Muscle layer of duodenum (tissue), 2 donors: Measurements from ENCODE around the gene HOXA4.

ENCODE experiments used
- H3K27ac ChIP-seq: one replicate; pipeline ENCODE4 v1.7.0; 2013; ENCODE audit warnings: mild to moderate bottlenecking, low read length
- H3K27me3 ChIP-seq: one replicate; pipeline ENCODE4 v1.7.0; 2013; ENCODE audit warnings: low read depth, mild to moderate bottlenecking, control low read depth, low read length
- H3K36me3 ChIP-seq, 2 donors: one replicate each; pipeline ENCODE4 v1.7.0; 2013; ENCODE audit warnings: low read length in 2 of 2, control low read depth in 1 of 2, mild to moderate bottlenecking in 1 of 2; ENCODE audit not compliant: insufficient read depth in 2 of 2, control insufficient read depth in 1 of 2
- H3K4me1 ChIP-seq, 2 donors: one replicate each; pipeline ENCODE4 v1.7.0; 2013; ENCODE audit warnings: low read length in 2 of 2, mild to moderate bottlenecking in 2 of 2, control low read depth in 1 of 2, moderate library complexity in 1 of 2; ENCODE audit not compliant: insufficient read depth in 2 of 2, control insufficient read depth in 1 of 2
- H3K4me3 ChIP-seq, 2 donors: one replicate each; pipeline ENCODE4 v1.7.0; 2013; ENCODE audit warnings: low read length in 2 of 2, low read depth in 1 of 2, mild to moderate bottlenecking in 1 of 2
- H3K9me3 ChIP-seq, 2 donors: one replicate each; pipeline ENCODE4 v1.7.0; 2013; ENCODE audit warnings: low read length in 2 of 2, control low read depth in 1 of 2, mild to moderate bottlenecking in 1 of 2; ENCODE audit not compliant: control insufficient read depth in 1 of 2
- donor health status: healthy.

The HOXA4 gene

DNA sequence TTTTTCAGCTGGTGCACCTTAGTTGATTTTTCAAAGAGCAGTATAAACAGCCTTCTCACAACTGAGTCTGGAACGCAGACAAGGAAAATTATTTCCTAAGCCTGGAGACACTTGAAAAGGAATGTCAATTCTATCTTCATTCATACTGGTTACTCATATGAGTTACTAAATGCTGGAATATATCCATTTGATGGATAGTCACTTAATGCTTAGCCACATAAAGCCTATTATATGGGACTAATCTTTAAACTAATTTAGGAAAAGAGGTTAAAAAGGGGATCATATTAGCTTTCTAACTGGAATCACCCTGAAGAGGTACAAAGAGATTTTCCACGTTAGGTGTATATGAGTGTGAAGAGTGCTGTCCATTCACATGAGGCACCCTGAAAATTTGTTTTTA lies 1.7 kb upstream of the HOXA4 start:
- peaks cover 30 to 52% of the 10 kb centered on the region in 2 donors for H3K4me1 ChIP-seq
- H3K27me3 ChIP-seq = no peaks in the 10 kb centered on the region
- H3K9me3 ChIP-seq = no peaks in the 10 kb centered on the region
- H3K36me3 ChIP-seq = no peaks in the 10 kb centered on the region
- H3K4me3 ChIP-seq = no peak overlapping the region
- H3K27ac ChIP-seq = no peak overlapping the region

DNA sequence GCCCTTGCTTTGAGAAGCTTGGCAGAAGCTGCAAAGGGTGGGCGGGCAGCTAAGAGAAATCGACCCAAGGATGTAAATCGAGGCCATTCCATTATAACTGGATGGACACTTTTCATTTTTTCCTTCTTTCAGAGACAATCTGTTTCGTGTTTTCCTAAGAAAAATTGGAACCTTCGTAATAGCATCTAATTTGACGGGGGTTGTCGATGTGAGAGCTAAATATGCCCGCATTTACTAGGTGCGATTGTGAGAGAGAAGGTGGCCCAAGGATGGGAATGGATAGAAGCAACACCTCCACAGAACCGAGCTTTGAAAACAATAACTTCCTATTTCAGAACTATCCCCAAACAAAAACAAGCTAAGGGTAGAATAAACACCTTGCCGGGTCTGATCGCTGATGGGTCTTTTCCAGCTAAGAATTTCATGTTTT lies 848 bp upstream of the HOXA4 start:
- Histone ChIP-seq H3K27ac (peak overlapping the region; percentile 86), H3K4me3 (peak overlapping the region; percentile 64 to 70), H3K9me3 (no peaks in the 10 kb centered on the region), H3K4me1 (peaks cover 38 to 60% of the 10 kb centered on the region in 2 donors), H3K36me3 (no peaks in the 10 kb centered on the region), H3K27me3 (no peaks in the 10 kb centered on the region)

DNA sequence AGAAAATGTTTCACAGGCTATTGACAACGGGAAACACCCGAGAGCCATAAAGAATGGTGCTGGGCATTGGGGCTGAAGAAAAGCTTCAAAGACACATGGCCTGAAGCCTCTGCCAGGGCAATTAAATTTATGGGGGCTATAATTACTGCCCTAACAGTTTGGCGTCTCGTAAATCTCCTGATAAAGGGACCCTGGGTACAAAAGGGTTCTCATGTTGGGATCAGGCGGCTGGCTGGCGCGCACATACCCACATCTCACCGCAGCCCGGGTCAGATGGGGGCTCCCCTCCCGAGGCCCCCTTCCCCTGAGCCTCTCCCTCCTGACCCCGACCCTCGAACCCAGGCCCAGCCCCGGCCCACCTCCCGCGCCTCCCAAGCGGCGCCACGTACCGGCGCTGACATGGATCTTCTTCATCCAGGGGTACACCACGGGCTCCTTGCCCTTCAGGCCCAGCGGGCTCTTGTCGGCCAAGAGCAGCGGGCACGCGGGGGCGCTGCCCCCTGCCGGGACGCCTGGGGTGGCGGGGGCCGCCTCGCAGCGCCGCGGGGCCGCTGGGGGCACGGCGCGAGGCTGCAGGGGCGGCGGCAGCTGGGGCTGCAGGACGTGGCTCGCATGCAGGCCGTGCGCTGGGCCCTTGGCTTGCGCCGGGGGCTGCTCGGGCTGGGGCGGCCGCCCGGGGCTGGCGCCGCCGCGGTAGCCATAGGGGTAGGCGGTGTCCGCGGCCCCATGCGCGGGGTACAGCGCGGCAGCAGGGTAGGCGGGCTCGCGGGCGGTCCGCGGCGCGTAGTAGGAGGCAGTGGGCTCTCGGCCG lies 623 bp downstream of the HOXA4 start:
- H3K9me3 ChIP-seq = no peaks in the 10 kb centered on the region
- no peaks in the 10 kb centered on the region for H3K36me3 ChIP-seq
- H3K27me3 ChIP-seq = no peaks in the 10 kb centered on the region
- peak overlapping the region; percentile 62 to 64 for H3K4me3 ChIP-seq
- peak overlapping the region; percentile 77 for H3K27ac ChIP-seq
- H3K4me1 ChIP-seq = peaks cover 26 to 56% of the 10 kb centered on the region in 2 donors

GRCh38 chr7:27128776-27129728 lies 1.5 kb downstream of the HOXA4 start:
- Histone ChIP-seq H3K4me3 (peak overlapping the region; percentile 62 to 64), H3K9me3 (no peaks in the 10 kb centered on the region), H3K36me3 (no peaks in the 10 kb centered on the region), H3K4me1 (peaks cover 27 to 47% of the 10 kb centered on the region in 2 donors), H3K27ac (peak overlapping the region; percentile 77), H3K27me3 (no peaks in the 10 kb centered on the region)

DNA sequence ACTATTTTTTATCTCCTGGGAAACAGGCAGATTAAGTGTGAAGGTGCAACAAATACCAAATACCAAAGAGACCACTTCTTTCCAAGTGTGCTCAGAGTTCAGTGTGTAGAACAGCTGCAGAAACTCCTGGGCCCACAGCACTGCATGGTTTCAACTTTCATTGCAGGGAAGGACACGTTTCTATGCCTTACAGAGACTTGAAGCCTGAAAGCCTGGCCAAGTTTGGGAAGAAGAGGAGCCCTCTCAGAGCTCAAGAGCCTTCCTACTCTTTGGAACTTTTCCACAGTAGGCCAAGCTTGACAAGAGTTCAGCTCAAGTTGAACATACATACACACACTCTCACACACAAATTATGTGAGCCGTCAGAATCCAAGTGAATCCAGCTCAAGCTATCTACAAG lies 2.5 kb downstream of the HOXA4 start:
- Histone ChIP-seq H3K36me3 (no peaks in the 10 kb centered on the region), H3K27me3 (no peaks in the 10 kb centered on the region), H3K9me3 (no peaks in the 10 kb centered on the region), H3K27ac (peak overlapping the region; percentile 77), H3K4me3 (peak overlapping the region; percentile 8 to 12), H3K4me1 (peaks cover 22 to 40% of the 10 kb centered on the region in 2 donors)

GRCh38 chr7:27126596-27127327 lies 3.8 kb downstream of the HOXA4 start:
- Histone ChIP-seq H3K4me3 (peak overlapping the region; percentile 7 to 16), H3K4me1 (peaks cover 22 to 37% of the 10 kb centered on the region in 2 donors), H3K27ac (peak overlapping the region; percentile 89), H3K9me3 (no peaks in the 10 kb centered on the region), H3K36me3 (no peaks in the 10 kb centered on the region), H3K27me3 (no peaks in the 10 kb centered on the region)

DNA sequence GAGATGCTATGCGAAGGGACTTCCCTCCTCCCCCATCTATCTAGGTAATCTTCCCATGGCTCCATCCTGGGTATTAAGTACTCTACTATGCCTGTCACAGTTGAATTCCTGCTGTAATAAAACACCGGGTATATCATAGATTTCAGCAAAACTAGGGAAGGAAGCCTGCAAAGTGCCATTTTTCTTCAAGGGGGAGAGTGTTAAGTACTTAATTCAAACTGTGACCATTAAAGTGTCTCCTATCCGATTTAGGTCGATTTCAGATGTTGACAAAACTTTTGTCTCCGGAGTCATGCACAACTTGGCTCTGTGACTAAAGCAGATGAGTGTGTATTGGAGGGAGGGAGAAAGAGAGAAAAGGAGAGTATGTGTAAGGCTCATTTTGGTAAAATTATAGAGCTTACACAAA lies 4.6 kb downstream of the HOXA4 start:
- peak overlapping the region; percentile 89 for H3K27ac ChIP-seq
- no peaks in the 10 kb centered on the region for H3K9me3 ChIP-seq
- H3K4me1 ChIP-seq = peaks cover 17 to 34% of the 10 kb centered on the region in 2 donors
- no peaks in the 10 kb centered on the region for H3K27me3 ChIP-seq
- H3K4me3 ChIP-seq = peak overlapping the region in 1 of 2 donors; percentile 17
- H3K36me3 ChIP-seq = no peaks in the 10 kb centered on the region

DNA sequence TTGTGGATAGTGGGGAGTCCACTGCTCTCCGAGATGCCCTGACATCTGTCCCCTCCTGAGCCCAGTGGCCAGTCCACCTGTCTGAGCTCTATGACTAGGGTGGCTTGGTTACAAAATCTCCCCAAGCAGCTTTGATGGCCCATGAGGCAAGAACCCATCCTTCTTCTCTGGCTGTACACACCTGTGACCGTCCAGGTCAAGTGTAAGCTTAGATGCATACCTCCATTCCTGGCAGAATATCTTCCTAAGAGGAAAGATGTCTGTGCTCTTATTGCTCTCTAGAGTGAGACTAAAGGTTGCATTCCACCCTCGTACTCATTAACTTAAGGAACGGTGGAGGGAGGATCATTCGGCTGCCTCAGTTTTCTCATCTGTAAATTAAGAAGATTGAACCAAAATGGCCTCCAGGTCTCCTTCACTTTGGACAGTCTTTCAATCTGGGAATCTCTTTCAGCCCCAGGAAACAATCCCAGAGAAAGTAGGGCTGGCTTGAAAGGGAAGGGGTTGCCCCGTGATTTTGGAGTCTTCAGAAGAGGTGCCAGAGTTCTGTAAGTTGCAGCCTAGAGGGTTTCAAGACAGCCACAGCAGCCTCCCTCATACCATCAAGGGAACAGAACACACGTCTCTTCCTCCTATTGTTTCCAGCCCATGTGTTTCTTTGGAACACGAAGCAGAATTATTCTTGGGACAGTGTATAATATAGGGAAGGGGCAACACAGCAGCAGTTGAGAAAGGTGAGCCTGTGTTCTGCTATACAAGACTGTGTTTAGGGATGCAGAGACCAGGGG lies 5.5 kb downstream of the HOXA4 start:
- Histone ChIP-seq H3K27me3 (no peaks in the 10 kb centered on the region), H3K4me3 (peak overlapping the region in 1 of 2 donors; percentile 62), H3K27ac (peak overlapping the region; percentile 89), H3K36me3 (no peaks in the 10 kb centered on the region), H3K9me3 (no peaks in the 10 kb centered on the region), H3K4me1 (peaks cover 17 to 41% of the 10 kb centered on the region in 2 donors)

DNA sequence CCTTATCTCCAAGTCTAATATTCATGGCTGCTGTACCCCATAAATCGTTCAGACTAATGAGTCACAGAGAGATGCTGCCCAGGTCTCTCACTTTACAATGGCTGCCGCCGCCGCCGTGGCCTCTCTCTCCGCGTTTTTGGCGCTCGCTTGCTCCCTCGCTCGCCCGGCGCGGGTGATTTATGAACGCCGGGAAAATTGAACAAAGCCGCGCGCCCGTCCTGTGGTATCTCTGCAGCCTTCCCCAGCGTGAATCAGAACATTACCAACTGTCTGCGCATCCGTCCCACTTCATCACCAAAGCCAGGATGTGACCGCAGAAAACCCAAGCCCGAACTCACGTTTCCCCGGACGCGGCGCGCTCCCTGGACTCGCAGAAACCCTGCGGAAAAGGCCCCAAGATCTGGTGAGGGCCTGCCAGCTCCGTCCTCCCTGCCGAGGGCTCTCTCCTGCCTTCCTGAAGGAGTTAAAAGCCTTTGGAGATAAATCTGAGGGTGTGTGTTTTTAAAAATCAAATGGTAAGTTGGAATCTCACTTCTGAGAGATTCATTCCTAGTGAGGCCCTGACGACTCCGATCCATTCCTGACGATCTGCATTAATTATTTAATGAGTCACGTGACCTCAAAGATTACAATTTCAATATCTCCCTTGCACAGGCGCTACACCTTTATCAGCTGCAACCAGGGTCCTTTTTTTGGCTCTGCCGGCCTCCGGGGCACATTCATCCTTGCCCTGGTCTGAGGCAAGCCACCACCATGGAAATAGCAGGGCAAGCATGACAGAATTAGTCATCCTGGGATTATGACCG lies 6.3 kb downstream of the HOXA4 start:
- H3K36me3 ChIP-seq = no peaks in the 10 kb centered on the region
- H3K4me3 ChIP-seq = peak overlapping the region; percentile 56 to 62
- H3K27ac ChIP-seq = peak overlapping the region; percentile 89
- peaks cover 17 to 49% of the 10 kb centered on the region in 2 donors for H3K4me1 ChIP-seq
- no peaks in the 10 kb centered on the region for H3K27me3 ChIP-seq
- H3K9me3 ChIP-seq = no peaks in the 10 kb centered on the region
